HUES6 (cell line): Measurements from ENCODE around the gene TXK.

ENCODE experiments used
- H3K27ac ChIP-seq: 2 replicates; pipeline ENCODE4 v1.7.0; 2013; ENCODE audit warnings: low read depth, mild to moderate bottlenecking, low read length, inconsistent platforms
- H3K27me3 ChIP-seq: 2 replicates; pipeline ENCODE4 v1.6.1; 2013; ENCODE audit warnings: low read length; ENCODE audit not compliant: control insufficient read depth, insufficient read depth
- H3K36me3 ChIP-seq: 2 replicates; pipeline ENCODE4 v1.6.1; 2013; ENCODE audit warnings: low read length; ENCODE audit not compliant: control insufficient read depth, insufficient read depth
- H3K4me1 ChIP-seq: 2 replicates; pipeline ENCODE4 v1.6.1; 2013; ENCODE audit warnings: low read length; ENCODE audit not compliant: control insufficient read depth, insufficient read depth
- H3K4me3 ChIP-seq: 2 replicates; pipeline ENCODE4 v1.5.1; 2013; ENCODE audit warnings: low read depth, low read length
- H3K9ac ChIP-seq: one replicate; pipeline ENCODE4 v1.6.1; 2013; ENCODE audit warnings: mild to moderate bottlenecking, low read length
- H3K9me3 ChIP-seq: 2 replicates; pipeline ENCODE4 v1.6.1; 2013; ENCODE audit warnings: low read depth, low read length; ENCODE audit not compliant: control insufficient read depth, insufficient read depth

The TXK gene

GRCh38 chr4:48078425-48078824, 55.6 kb downstream of the TXK start:
- Histone ChIP-seq H3K4me3 (no peak overlapping the region), H3K27ac (no peak overlapping the region), H3K36me3 (no peaks in the 10 kb centered on the region), H3K9ac (no peak overlapping the region), H3K27me3 (no peaks in the 10 kb centered on the region), H3K9me3 (no peaks in the 10 kb centered on the region), H3K4me1 (no peaks in the 10 kb centered on the region)

- Histone ChIP-seq H3K27ac (no peak overlapping the region), H3K9me3 (no peaks in the 10 kb centered on the region), H3K36me3 (no peaks in the 10 kb centered on the region), H3K9ac (no peak overlapping the region), H3K4me1 (no peaks in the 10 kb centered on the region), H3K4me3 (no peak overlapping the region), H3K27me3 (no peaks in the 10 kb centered on the region)
These were observed 59.4 kb downstream of the TXK start for GRCh38 chr4:48074657-48075056.

GRCh38 chr4:48073567-48074103, 60.4 kb downstream of the TXK start:
- Histone ChIP-seq H3K27me3 (no peaks in the 10 kb centered on the region), H3K9me3 (no peaks in the 10 kb centered on the region), H3K27ac (no peak overlapping the region), H3K36me3 (no peaks in the 10 kb centered on the region), H3K9ac (no peak overlapping the region), H3K4me3 (no peak overlapping the region), H3K4me1 (no peaks in the 10 kb centered on the region)

GRCh38 chr4:48071191-48071590, 62.9 kb downstream of the TXK start:
- no peak overlapping the region for H3K27ac ChIP-seq
- H3K36me3 ChIP-seq, result no peaks in the 10 kb centered on the region
- H3K27me3 ChIP-seq, result no peaks in the 10 kb centered on the region
- no peak overlapping the region for H3K9ac ChIP-seq
- no peaks in the 10 kb centered on the region for H3K9me3 ChIP-seq
- no peak overlapping the region for H3K4me3 ChIP-seq
- H3K4me1 ChIP-seq, result no peaks in the 10 kb centered on the region

GRCh38 chr4:48069026-48069425, 65.0 kb downstream of the TXK start:
- H3K27me3 ChIP-seq, result no peaks in the 10 kb centered on the region
- H3K4me1 ChIP-seq, result no peaks in the 10 kb centered on the region
- H3K36me3 ChIP-seq, result no peaks in the 10 kb centered on the region
- no peaks in the 10 kb centered on the region for H3K9me3 ChIP-seq
- H3K27ac ChIP-seq, result no peak overlapping the region
- no peak overlapping the region for H3K9ac ChIP-seq
- no peak overlapping the region for H3K4me3 ChIP-seq

GRCh38 chr4:48068182-48068581, 65.9 kb downstream of the TXK start:
- no peak overlapping the region for H3K27ac ChIP-seq
- no peaks in the 10 kb centered on the region for H3K27me3 ChIP-seq
- no peaks in the 10 kb centered on the region for H3K4me1 ChIP-seq
- no peaks in the 10 kb centered on the region for H3K36me3 ChIP-seq
- H3K9me3 ChIP-seq, result no peaks in the 10 kb centered on the region
- H3K9ac ChIP-seq, result no peak overlapping the region
- no peak overlapping the region for H3K4me3 ChIP-seq

- no peaks in the 10 kb centered on the region for H3K9me3 ChIP-seq
- no peaks in the 10 kb centered on the region for H3K4me1 ChIP-seq
- no peak overlapping the region for H3K27ac ChIP-seq
- no peaks in the 10 kb centered on the region for H3K36me3 ChIP-seq
- H3K9ac ChIP-seq, result no peak overlapping the region
- H3K27me3 ChIP-seq, result no peaks in the 10 kb centered on the region
- no peak overlapping the region for H3K4me3 ChIP-seq
These were observed 66.5 kb downstream of the TXK start for GRCh38 chr4:48067536-48067935.

GRCh38 chr4:48065587-48066052, 68.4 kb downstream of the TXK start:
- H3K36me3 ChIP-seq, result no peaks in the 10 kb centered on the region
- no peak overlapping the region for H3K9ac ChIP-seq
- no peaks in the 10 kb centered on the region for H3K9me3 ChIP-seq
- H3K27me3 ChIP-seq, result no peaks in the 10 kb centered on the region
- H3K27ac ChIP-seq, result no peak overlapping the region
- no peaks in the 10 kb centered on the region for H3K4me1 ChIP-seq
- no peak overlapping the region for H3K4me3 ChIP-seq

- Histone ChIP-seq H3K27me3 (no peaks in the 10 kb centered on the region), H3K36me3 (no peaks in the 10 kb centered on the region), H3K9me3 (no peaks in the 10 kb centered on the region), H3K27ac (no peak overlapping the region), H3K4me3 (no peak overlapping the region), H3K4me1 (no peaks in the 10 kb centered on the region), H3K9ac (no peak overlapping the region)
These were observed 69.7 kb downstream of the TXK start for GRCh38 chr4:48064349-48064748.

GRCh38 chr4:48058617-48059530, 75.2 kb downstream of the TXK start:
- Histone ChIP-seq H3K9me3 (0 out of 2 replicates have a peak, but pooled peaks cover 3% of the 10 kb centered on the region), H3K36me3 (no peaks in the 10 kb centered on the region), H3K27ac (no peak overlapping the region), H3K9ac (no peak overlapping the region), H3K4me3 (no peak overlapping the region), H3K27me3 (no peaks in the 10 kb centered on the region), H3K4me1 (no peaks in the 10 kb centered on the region)

- Histone ChIP-seq H3K27ac (no peak overlapping the region), H3K27me3 (no peaks in the 10 kb centered on the region), H3K4me1 (no peaks in the 10 kb centered on the region; the same call in 1 of the 2 replicates), H3K9ac (no peak overlapping the region), H3K4me3 (no peak overlapping the region), H3K9me3 (no peaks in the 10 kb centered on the region), H3K36me3 (no peaks in the 10 kb centered on the region)
These were observed 83.0 kb downstream of the TXK start for GRCh38 chr4:48051078-48051477.
